GM12865 (cell line): ENCODE results near the gene CHD2.

Source experiments
- DNase-seq: peaks from one replicate; pipeline ENCODE4 v3.0.0; 2010; ENCODE audit warnings: low read depth
- H3K4me3 ChIP-seq: 2 replicates; pipeline ENCODE4 v1.5.1; 2011; ENCODE audit warnings: mild to moderate bottlenecking, low read depth, low read length, control low read depth
- CTCF ChIP-seq: IDR thresholded peaks from 2 replicates; pipeline ENCODE4 v1.5.1; 2011; ENCODE audit warnings: low read length, control low read depth, low read depth, inconsistent platforms; ENCODE audit not compliant: insufficient read depth; ENCODE audit errors: missing control alignments

The CHD2 gene

DNA sequence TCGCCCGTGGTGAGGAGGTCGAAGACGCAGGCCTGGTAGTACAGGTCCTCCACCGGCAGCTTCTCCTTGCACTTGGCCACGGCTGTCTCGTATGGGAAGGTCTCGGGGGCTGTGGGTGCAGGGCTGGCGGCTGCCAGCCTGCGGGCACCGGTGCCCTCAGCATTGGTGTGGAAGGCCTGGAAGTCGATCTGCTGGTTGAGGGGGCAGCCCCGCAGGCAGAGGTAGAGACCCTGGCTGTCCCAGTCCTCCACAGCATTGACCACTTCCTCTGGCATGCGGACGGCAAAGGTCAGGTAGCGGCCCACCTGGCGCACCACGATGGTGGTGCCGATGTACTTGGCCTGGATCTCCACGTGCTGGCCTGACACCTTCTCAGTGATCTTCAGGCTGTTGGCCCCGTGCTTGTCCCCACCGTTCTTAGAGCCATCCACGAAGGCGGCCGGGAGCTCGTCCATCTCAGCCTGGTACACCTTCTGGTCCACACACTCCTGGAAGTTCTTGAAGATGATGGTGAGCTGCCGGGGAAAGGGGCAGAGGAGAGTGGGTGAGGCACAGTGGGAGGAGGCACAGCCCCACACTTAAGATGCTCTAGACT lies 145.2 kb downstream of the CHD2 start:
- DNase-seq: no peak
- no peak for TF ChIP-seq CTCF

GRCh38 chr15:93046120-93046519 lies 146.0 kb downstream of the CHD2 start:
- no peak for TF ChIP-seq CTCF
- no peak for DNase-seq
- H3K4me3 ChIP-seq: no peak overlapping the region

More for the DNA sequence above, 145.2 kb downstream of the CHD2 start:
- H3K4me3 ChIP-seq: no peak overlapping the region

DNA sequence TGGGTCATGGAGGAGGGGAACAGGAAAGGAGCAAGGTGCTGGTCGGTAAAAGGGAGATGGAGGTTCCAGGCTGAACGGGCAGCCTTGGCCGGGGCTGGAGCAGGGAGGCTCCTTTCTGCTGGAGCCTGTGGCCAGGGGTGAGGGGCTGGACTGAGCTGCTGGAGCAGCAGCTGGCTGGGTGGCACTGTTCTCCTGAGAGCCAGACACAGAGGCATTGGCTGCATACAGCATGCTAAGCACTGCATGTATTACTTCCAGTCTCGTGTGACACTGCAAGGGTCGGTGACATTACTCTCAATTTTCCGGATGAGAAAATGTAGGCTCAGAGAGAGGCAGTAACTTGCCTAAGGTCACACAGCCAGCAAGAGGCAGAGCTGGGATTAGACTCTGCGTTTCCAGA lies 146.6 kb downstream of the CHD2 start:
- TF ChIP-seq CTCF: no peak
- H3K4me3 ChIP-seq: no peak overlapping the region
- DNase-seq: no peak

- no peak for TF ChIP-seq CTCF
- DNase-seq: no peak
- H3K4me3 ChIP-seq: no peak overlapping the region
These were observed 147.7 kb downstream of the CHD2 start for GRCh38 chr15:93047621-93048425.

GRCh38 chr15:93048426-93048721 lies 148.2 kb downstream of the CHD2 start:
- no peak for TF ChIP-seq CTCF
- H3K4me3 ChIP-seq: no peak overlapping the region
- DNase-seq: no peak

DNA sequence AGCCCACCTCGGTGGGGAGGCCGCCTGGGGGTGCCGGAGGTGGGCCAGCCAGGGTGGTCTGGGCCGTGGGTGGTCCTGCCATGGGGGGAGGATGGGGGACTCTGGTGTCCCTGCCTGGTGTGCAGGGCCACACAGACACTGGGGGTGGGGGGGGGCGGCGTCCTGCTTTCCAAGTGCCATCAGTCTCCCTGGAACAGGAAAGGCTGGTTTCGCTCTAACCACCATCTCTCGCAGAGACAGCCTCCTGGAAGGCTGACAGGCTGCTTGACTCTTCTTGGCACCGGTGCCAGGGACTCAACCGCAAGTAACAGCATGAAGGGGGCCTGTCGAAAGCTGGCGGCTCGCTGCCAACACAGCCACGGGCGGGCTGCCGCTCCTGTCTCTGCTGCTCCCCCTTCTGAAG lies 148.6 kb downstream of the CHD2 start:
- no peak for TF ChIP-seq CTCF
- H3K4me3 ChIP-seq: no peak overlapping the region
- DNase-seq: no peak

DNA sequence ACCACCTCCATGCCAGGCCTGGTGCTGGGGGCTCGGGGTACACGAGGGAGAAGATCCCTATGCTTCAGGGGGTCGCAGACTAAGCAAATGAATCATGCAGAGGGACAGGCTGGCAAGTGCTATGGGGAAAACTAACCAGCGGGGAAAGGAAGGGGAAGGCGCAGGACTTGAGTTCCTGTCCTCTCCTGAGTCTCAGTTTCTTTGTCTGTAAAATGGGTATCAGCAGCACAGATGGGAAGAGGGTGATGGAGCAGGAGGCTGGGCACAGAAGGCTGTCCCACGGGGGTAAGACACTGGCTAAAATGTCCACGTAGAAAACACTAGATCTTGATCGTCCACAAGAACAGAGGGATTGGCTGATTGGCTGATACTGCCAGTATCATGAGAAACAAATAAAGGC lies 149.1 kb downstream of the CHD2 start:
- H3K4me3 ChIP-seq: no peak overlapping the region
- no peak for DNase-seq
- TF ChIP-seq CTCF: no peak
